Mucosa of gallbladder (tissue), 1 donor: Measurements from ENCODE around the gene PSTPIP1. TPM values are rescaled to one million over a fixed set of nuclear protein-coding genes. Genes with fewer than 3 reads are reported as not detected.

Experiments used
- DNase-seq: peaks from one replicate; pipeline ENCODE4 v3.0.0-alpha.2; 2020; ENCODE audit warnings: low spot score
- total RNA-seq: library from RNA; stranded (reverse); gene quantifications from one replicate; pipeline ENCODE4 v1.2.1, GENCODE V29; 2021
- donor health status: DM: no; HTN: no; CAD: no.

PSTPIP1 gene
- total RNA-seq, 1 donor from 2014 or later, result 16.3 TPM

GRCh38 chr15:76978522-76979330, 16.2 kb upstream of the PSTPIP1 start:
- no peak for DNase-seq

GRCh38 chr15:76979331-76979925, 15.5 kb upstream of the PSTPIP1 start:
- DNase-seq, result no peak

DNA sequence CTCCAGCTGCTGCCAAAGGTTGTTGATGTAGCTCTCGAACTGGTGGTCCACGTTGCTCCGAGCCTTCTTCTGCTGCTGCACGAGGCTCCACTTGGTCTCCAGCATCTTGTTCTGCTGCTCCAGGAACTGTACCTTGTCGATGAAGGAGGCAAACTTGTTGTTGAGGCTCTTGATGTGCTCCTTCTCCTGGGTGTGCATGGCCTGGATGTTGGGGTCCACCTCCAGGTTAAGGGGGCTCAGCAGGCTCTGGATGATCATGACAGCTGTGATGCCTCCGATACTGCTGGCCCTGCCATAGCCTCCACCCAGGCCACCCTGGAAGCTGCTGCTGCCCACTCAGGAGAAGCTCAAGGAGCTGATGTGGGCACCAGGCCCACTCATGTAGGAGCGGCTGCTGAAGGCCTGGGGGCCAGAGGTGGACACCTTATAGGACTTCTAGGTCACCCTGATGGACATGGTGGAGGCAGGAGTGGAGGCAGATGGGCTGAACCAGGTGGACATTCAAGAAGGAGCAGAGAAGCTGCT, 14.9 kb upstream of the PSTPIP1 start:
- no peak for DNase-seq

DNA sequence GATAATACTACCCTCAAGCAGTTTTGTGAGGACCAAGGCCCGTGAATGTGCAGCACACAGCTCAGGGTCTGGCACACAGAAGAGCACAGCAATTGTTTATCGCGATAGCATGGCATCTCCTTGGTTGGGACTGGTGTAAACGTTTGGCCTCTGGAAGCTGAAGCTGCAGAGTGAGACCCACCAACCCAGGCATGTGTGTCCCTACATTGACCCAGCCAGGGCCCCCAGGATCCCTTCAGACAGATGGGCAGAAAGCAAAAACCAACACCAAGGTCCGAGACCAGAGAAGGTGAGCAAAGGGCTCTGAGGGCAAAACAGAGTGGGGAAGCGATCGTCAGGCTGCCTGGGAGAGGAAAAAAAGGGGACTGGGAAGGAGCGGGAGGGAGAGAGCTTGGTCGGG, 12.6 kb upstream of the PSTPIP1 start:
- DNase-seq, result no peak

- DNase-seq, result no peak
These were observed 12.2 kb upstream of the PSTPIP1 start for GRCh38 chr15:76982756-76983155.

GRCh38 chr15:76983590-76984375, 11.1 kb upstream of the PSTPIP1 start:
- DNase-seq, result no peak

DNA sequence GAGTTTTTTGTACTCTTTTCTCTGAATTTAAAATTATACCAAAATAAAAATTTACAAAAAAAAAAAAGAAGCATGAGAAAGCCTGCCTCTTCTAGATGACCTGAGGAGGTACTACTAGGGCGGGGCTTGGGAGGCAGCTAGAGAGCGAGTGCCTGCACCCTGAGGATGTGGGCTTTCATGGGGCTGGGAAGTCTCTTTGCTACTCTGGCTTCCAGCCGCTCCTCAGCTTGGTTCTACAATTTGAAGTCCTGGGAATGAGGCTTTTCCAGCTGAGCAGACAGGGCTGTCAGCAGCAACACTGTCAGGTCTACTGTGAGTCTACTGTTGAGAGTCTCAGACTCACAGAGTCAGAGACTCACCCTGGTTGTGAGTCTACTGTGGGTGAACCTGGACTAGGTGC, 8.2 kb upstream of the PSTPIP1 start:
- no peak for DNase-seq

- DNase-seq, result no peak
These were observed 7.7 kb upstream of the PSTPIP1 start for GRCh38 chr15:76987276-76987675.

GRCh38 chr15:76987896-76988860, 6.7 kb upstream of the PSTPIP1 start:
- no peak for DNase-seq

- no peak for DNase-seq
These were observed 5.8 kb upstream of the PSTPIP1 start for GRCh38 chr15:76988867-76989780.

- no peak for DNase-seq
These were observed 3.9 kb upstream of the PSTPIP1 start for GRCh38 chr15:76991048-76991447.

- no peak for DNase-seq
These were observed 2.9 kb upstream of the PSTPIP1 start for GRCh38 chr15:76991741-76992645.

- no peak for DNase-seq
These were observed 1.7 kb upstream of the PSTPIP1 start for GRCh38 chr15:76993114-76993725.

DNA sequence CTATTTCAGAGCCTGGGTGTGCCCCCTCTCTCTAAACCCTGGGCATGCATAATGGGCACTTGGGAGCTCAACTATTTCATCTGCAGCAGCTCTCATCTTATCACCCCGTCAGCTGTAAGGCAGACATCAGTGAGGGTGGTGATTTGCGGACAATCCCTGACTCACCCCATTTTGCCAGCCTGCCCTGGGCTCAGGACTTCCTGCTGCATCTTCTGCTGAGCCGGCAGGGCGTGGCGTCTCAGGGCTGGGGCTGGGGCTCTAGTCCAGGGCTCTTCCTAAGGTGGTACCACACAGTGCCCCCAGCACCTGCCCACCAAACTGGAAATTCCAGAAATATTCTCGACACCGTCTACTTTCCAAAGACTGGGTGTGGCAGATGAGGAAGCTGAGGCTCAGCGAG, 925 bp upstream of the PSTPIP1 start:
- DNase-seq, result no peak

DNA sequence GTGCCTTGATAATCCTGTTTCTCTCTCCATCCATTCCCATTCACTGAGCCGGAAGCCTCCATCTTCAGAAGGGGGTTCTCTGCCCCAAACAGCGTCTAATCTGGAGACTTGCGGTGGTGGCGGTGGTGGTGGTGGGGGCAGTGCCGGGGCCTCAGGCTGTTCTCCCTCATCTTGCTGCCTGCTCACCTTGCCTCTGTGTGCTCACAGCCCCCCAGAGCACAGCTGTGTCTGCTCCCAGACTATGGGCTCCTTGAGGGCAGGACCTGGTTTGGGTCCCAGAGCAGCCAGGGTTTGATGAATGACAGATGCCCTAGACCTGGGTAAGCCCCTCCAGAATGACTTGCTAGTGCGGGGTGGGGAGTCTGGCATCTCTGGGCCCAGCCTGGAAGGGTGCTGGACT, 430 bp upstream of the PSTPIP1 start:
- no peak for DNase-seq

GRCh38 chr15:76996076-76996525, 1.2 kb downstream of the PSTPIP1 start:
- no peak for DNase-seq

GRCh38 chr15:76996526-76997401, 1.8 kb downstream of the PSTPIP1 start:
- DNase-seq, result no peak
